HEK293 (cell line): ENCODE data around the gene TRAM2.
A peak's percentile ranks its signal among the peaks of the same experiment; 100 is the strongest.

Experiments
- GLI4 ChIP-seq: fragments of 450-650 bp; formaldehyde crosslinking; IDR thresholded peaks from 2 replicates; pipeline ENCODE4 v1.5.1; 2016; ENCODE audit warnings: missing biosample characterization, missing genetic modification characterization
- IKZF3 ChIP-seq: fragments of 450-650 bp; IDR thresholded peaks from 2 replicates; pipeline ENCODE4 v1.5.0; 2018; ENCODE audit warnings: missing biosample characterization, mild to moderate bottlenecking, missing genetic modification characterization, moderate library complexity
- KLF10 ChIP-seq: fragments of 450-650 bp; IDR thresholded peaks from 2 replicates; pipeline ENCODE4 v1.5.1; 2018; ENCODE audit warnings: missing biosample characterization, mild to moderate bottlenecking, missing genetic modification characterization
- KLF17 ChIP-seq: fragments of 450-650 bp; formaldehyde crosslinking; IDR thresholded peaks from 2 replicates; pipeline ENCODE4 v1.5.1; 2016; ENCODE audit warnings: missing biosample characterization, missing genetic modification characterization
- KLF8 ChIP-seq: fragments of 450-650 bp; formaldehyde crosslinking; IDR thresholded peaks from 2 replicates; pipeline ENCODE4 v1.5.1; 2016; ENCODE audit warnings: missing biosample characterization, missing genetic modification characterization
- MEIS1 ChIP-seq: sonication (generic); formaldehyde crosslinking; IDR thresholded peaks from 2 replicates; pipeline ENCODE4 v1.8.1; 2022; ENCODE audit warnings: missing genetic modification reagents, mild to moderate bottlenecking, borderline replicate concordance
- PBX3 ChIP-seq: sonication (generic); formaldehyde crosslinking; IDR thresholded peaks from 2 replicates; pipeline ENCODE4 v1.8.1; 2022; ENCODE audit warnings: mild to moderate bottlenecking, moderate library complexity, missing genetic modification reagents
- SCRT2 ChIP-seq: fragments of 450-650 bp; formaldehyde crosslinking; IDR thresholded peaks from 2 replicates; pipeline ENCODE4 v1.5.1; 2016; ENCODE audit warnings: missing biosample characterization, missing genetic modification characterization
- SP2 ChIP-seq: fragments of 450-650 bp; formaldehyde crosslinking; IDR thresholded peaks from 2 replicates; pipeline ENCODE4 v1.5.1; 2016; ENCODE audit warnings: missing biosample characterization, missing genetic modification characterization
- ZBTB11 ChIP-seq: fragments of 450-650 bp; formaldehyde crosslinking; conservative IDR thresholded peaks from 2 replicates; pipeline ENCODE4 v1.5.1; 2016; ENCODE audit warnings: low read depth, missing biosample characterization, missing genetic modification characterization
- ZBTB20 ChIP-seq: fragments of 450-650 bp; formaldehyde crosslinking; IDR thresholded peaks from 2 replicates; pipeline ENCODE4 v1.5.1; 2016; ENCODE audit warnings: missing biosample characterization, missing genetic modification characterization
- ZBTB26 ChIP-seq: fragments of 450-650 bp; formaldehyde crosslinking; optimal IDR thresholded peaks from 2 replicates; pipeline ENCODE3; 2016; ENCODE audit warnings: missing biosample characterization, mild to moderate bottlenecking, missing genetic modification characterization
- ZBTB8A ChIP-seq: fragments of 450-650 bp; formaldehyde crosslinking; IDR thresholded peaks from 2 replicates; pipeline ENCODE4 v1.5.1; 2016; ENCODE audit warnings: missing biosample characterization, missing genetic modification characterization
- ZFP69B ChIP-seq: fragments of 450-650 bp; formaldehyde crosslinking; IDR thresholded peaks from 2 replicates; pipeline ENCODE4 v1.5.1; 2016; ENCODE audit warnings: missing biosample characterization, missing genetic modification characterization
- ZIC2 ChIP-seq: fragments of 450-650 bp; formaldehyde crosslinking; IDR thresholded peaks from 2 replicates; pipeline ENCODE4 v1.5.1; 2016; ENCODE audit warnings: missing biosample characterization, missing genetic modification characterization
- ZNF114 ChIP-seq: fragments of 450-650 bp; formaldehyde crosslinking; IDR thresholded peaks from 2 replicates; pipeline ENCODE4 v1.5.0; 2017; ENCODE audit warnings: missing biosample characterization, missing genetic modification characterization
- ZNF174 ChIP-seq: fragments of 450-650 bp; formaldehyde crosslinking; IDR thresholded peaks from 2 replicates; pipeline ENCODE4 v1.5.0; 2017; ENCODE audit warnings: missing biosample characterization, mild to moderate bottlenecking, missing genetic modification characterization
- ZNF214 ChIP-seq: fragments of 450-650 bp; formaldehyde crosslinking; IDR thresholded peaks from 2 replicates; pipeline ENCODE4 v1.5.1; 2017; ENCODE audit warnings: missing biosample characterization, mild to moderate bottlenecking, missing genetic modification characterization, borderline replicate concordance
- ZNF292 ChIP-seq: fragments of 450-650 bp; formaldehyde crosslinking; IDR thresholded peaks from 2 replicates; pipeline ENCODE4 v1.5.1; 2016; ENCODE audit warnings: low read depth, missing biosample characterization, missing genetic modification characterization, borderline replicate concordance
- ZNF302 ChIP-seq: fragments of 450-650 bp; formaldehyde crosslinking; IDR thresholded peaks from 2 replicates; pipeline ENCODE4 v1.5.1; 2016; ENCODE audit warnings: missing biosample characterization, missing genetic modification characterization, low read depth
- ZNF335 ChIP-seq: fragments of 450-650 bp; formaldehyde crosslinking; conservative IDR thresholded peaks from 2 replicates; pipeline ENCODE4 v1.5.1; 2016; ENCODE audit warnings: missing biosample characterization, missing genetic modification characterization
- ZNF350 ChIP-seq: fragments of 450-650 bp; formaldehyde crosslinking; IDR thresholded peaks from 2 replicates; pipeline ENCODE4 v1.5.0; 2017; ENCODE audit warnings: missing biosample characterization, mild to moderate bottlenecking, missing genetic modification characterization
- ZNF366 ChIP-seq: fragments of 450-650 bp; formaldehyde crosslinking; conservative IDR thresholded peaks from 2 replicates; pipeline ENCODE4 v1.5.1; 2016; ENCODE audit warnings: missing biosample characterization, missing genetic modification characterization
- ZNF394 ChIP-seq: fragments of 450-650 bp; formaldehyde crosslinking; IDR thresholded peaks from 2 replicates; pipeline ENCODE4 v1.5.1; 2016; ENCODE audit warnings: missing biosample characterization, missing genetic modification characterization, mild to moderate bottlenecking, moderate library complexity, borderline replicate concordance
- ZNF521 ChIP-seq: fragments of 450-650 bp; formaldehyde crosslinking; IDR thresholded peaks from 2 replicates; pipeline ENCODE4 v1.5.1; 2017; ENCODE audit warnings: missing biosample characterization, mild to moderate bottlenecking, missing genetic modification characterization
- ZNF561 ChIP-seq: fragments of 450-650 bp; IDR thresholded peaks from 2 replicates; pipeline ENCODE4 v1.5.1; 2018; ENCODE audit warnings: missing biosample characterization, missing genetic modification characterization, borderline replicate concordance
- ZNF585B ChIP-seq: fragments of 450-650 bp; formaldehyde crosslinking; IDR thresholded peaks from 2 replicates; pipeline ENCODE4 v1.5.1; 2016; ENCODE audit warnings: missing biosample characterization, missing genetic modification characterization
- ZNF677 ChIP-seq: fragments of 450-650 bp; IDR thresholded peaks from 2 replicates; pipeline ENCODE4 v1.5.0; 2018; ENCODE audit warnings: missing biosample characterization, mild to moderate bottlenecking, missing genetic modification characterization, moderate library complexity
- ZNF692 ChIP-seq: fragments of 450-650 bp; formaldehyde crosslinking; IDR thresholded peaks from 2 replicates; pipeline ENCODE4 v1.5.1; 2016; ENCODE audit warnings: missing biosample characterization, missing genetic modification characterization
- ZSCAN5A ChIP-seq: fragments of 450-650 bp; formaldehyde crosslinking; IDR thresholded peaks from 2 replicates; pipeline ENCODE4 v1.5.1; 2016; ENCODE audit warnings: missing biosample characterization, missing genetic modification characterization

The TRAM2 gene

GRCh38 chr6:52577022-52577777, at the start of gene TRAM2 (continued):
- TF ChIP-seq KLF17 (0 out of 2 replicates have a peak, but pooled peaks have one; percentile 36), KLF8 (peak; percentile 55; the same call in 1 of the 2 replicates), ZNF335 (tag by site-specific recombination) (peak; percentile 71), ZNF585B (tag by site-specific recombination) (no peak), ZBTB20 (tag by site-specific recombination) (peak; percentile 73), ZSCAN5A (tag by site-specific recombination) (0 out of 2 replicates have a peak, but pooled peaks have one; percentile 55), MEIS1 (CRISPR knock-in tag) (0 out of 2 replicates have a peak, but pooled peaks have one; percentile 55), ZNF292 (tag by site-specific recombination) (no peak), ZNF521 (tag by site-specific recombination) (no peak), SP2 (tag by site-specific recombination) (peak; percentile 41), ZBTB26 (peak; percentile 72), ZBTB11 (tag by site-specific recombination) (peak; percentile 71; the same call in 1 of the 2 replicates), ZNF677 (tag by site-specific recombination) (0 out of 2 replicates have a peak, but pooled peaks have one; percentile 28), SCRT2 (tag by site-specific recombination) (no peak), PBX3 (peak; percentile 77), GLI4 (tag by site-specific recombination) (no peak), ZNF114 (tag by site-specific recombination) (no peak), ZNF366 (tag by site-specific recombination) (no peak), ZNF394 (tag by site-specific recombination) (no peak), ZBTB8A (tag by site-specific recombination) (peak; percentile 73), ZNF214 (no peak), ZNF350 (tag by site-specific recombination) (no peak), ZNF174 (tag by site-specific recombination) (0 out of 2 replicates have a peak, but pooled peaks have one; percentile 58), ZIC2 (0 out of 2 replicates have a peak, but pooled peaks have one; percentile 15), ZFP69B (tag by site-specific recombination) (peak; percentile 61), ZNF561 (tag by site-specific recombination) (peak; percentile 90), KLF10 (peak; percentile 95), ZNF302 (tag by site-specific recombination) (no peak), IKZF3 (peak; percentile 89), ZNF692 (tag by site-specific recombination) (peak; percentile 95)
